ENCODE measurements around the gene MYOZ3. TPM values are rescaled to one million over a fixed set of nuclear protein-coding genes. Genes with fewer than 3 reads are reported as not detected.

The MYOZ3 gene
- total and polyA plus RNA-seq, 2 donors, result 0.25 to 0.47 TPM

GRCh38 chr5:150640311-150641005 is 20.6 kb upstream of the MYOZ3 start, which contains the start of gene SYNPO:
Gene SYNPO (plus strand): TSS chr5:150640660. CDS start chr5:150648276, 7,616 bp downstream.
- Histone ChIP-seq H3K4me3 (ENCODE audit: low read length in 2 of 2) (no peak within 1 kb of the TSS), H3K27ac (ENCODE audit: low read depth in 1 of 2, low read length in 1 of 2) (peak within 1 kb of the TSS; percentile 45 to 48), H3K27me3 (ENCODE audit: control insufficient read depth in 2 of 2, insufficient read depth in 1 of 2, low read length in 1 of 2) (peaks cover 0 to 22% of the 10 kb centered on the region in 2 donors), H3K4me1 (ENCODE audit: control insufficient read depth in 2 of 2, insufficient read depth in 2 of 2, low read length in 2 of 2) (peaks cover 0 to 13% of the 10 kb centered on the region in 2 donors), H3K9me3 (ENCODE audit: control insufficient read depth in 2 of 2, insufficient read depth in 1 of 2, low read length in 1 of 2) (no peaks in the 10 kb centered on the region), H3K36me3 (ENCODE audit: control insufficient read depth in 2 of 2, insufficient read depth in 2 of 2, low read length in 1 of 2) (no peaks in the 10 kb centered on the region)
- WGBS, result 87% methylated on average over 14 of the region's 14 CpGs
- DNase-seq (ENCODE audit: low read depth in 6 of 9, low spot score in 9 of 9), result no peak

GRCh38 chr5:150641006-150641570 is 20.0 kb upstream of the MYOZ3 start:
- DNase-seq (ENCODE audit: low read depth in 6 of 9, low spot score in 9 of 9), result no peak
- Histone ChIP-seq H3K36me3 (ENCODE audit: control insufficient read depth in 2 of 2, insufficient read depth in 2 of 2, low read length in 1 of 2) (no peaks in the 10 kb centered on the region), H3K4me3 (ENCODE audit: low read length in 2 of 2) (no peak overlapping the region), H3K9me3 (ENCODE audit: control insufficient read depth in 2 of 2, insufficient read depth in 1 of 2, low read length in 1 of 2) (no peaks in the 10 kb centered on the region), H3K27me3 (ENCODE audit: control insufficient read depth in 2 of 2, insufficient read depth in 1 of 2, low read length in 1 of 2) (peaks cover 0 to 22% of the 10 kb centered on the region in 2 donors), H3K27ac (ENCODE audit: low read depth in 1 of 2, low read length in 1 of 2) (peak overlapping the region; percentile 12 to 45), H3K4me1 (ENCODE audit: control insufficient read depth in 2 of 2, insufficient read depth in 2 of 2, low read length in 2 of 2) (peaks cover 0 to 13% of the 10 kb centered on the region in 2 donors)
- 93% methylated on average over 9 of the region's 9 CpGs for WGBS

- peaks cover 0 to 13% of the 10 kb centered on the region in 2 donors for H3K4me1 ChIP-seq (ENCODE audit: control insufficient read depth in 2 of 2, insufficient read depth in 2 of 2, low read length in 2 of 2)
- DNase-seq (ENCODE audit: low read depth in 6 of 9, low spot score in 9 of 9), result no peak
- no peaks in the 10 kb centered on the region for H3K9me3 ChIP-seq (ENCODE audit: control insufficient read depth in 2 of 2, insufficient read depth in 1 of 2, low read length in 1 of 2)
- WGBS, result 96% methylated on average over 5 of the region's 5 CpGs
- H3K27me3 ChIP-seq (ENCODE audit: control insufficient read depth in 2 of 2, insufficient read depth in 1 of 2, low read length in 1 of 2), result peaks cover 0 to 15% of the 10 kb centered on the region in 2 donors
- no peaks in the 10 kb centered on the region for H3K36me3 ChIP-seq (ENCODE audit: control insufficient read depth in 2 of 2, insufficient read depth in 2 of 2, low read length in 1 of 2)
- no peak overlapping the region for H3K4me3 ChIP-seq (ENCODE audit: low read length in 2 of 2)
- H3K27ac ChIP-seq (ENCODE audit: low read depth in 1 of 2, low read length in 1 of 2), result no peak overlapping the region
Measured at GRCh38 chr5:150641824-150642566, 19.1 kb upstream of the MYOZ3 start.

GRCh38 chr5:150642567-150642927 is 18.5 kb upstream of the MYOZ3 start:
- Histone ChIP-seq H3K4me1 (ENCODE audit: control insufficient read depth in 2 of 2, insufficient read depth in 2 of 2, low read length in 2 of 2) (peaks cover 0 to 13% of the 10 kb centered on the region in 2 donors), H3K4me3 (ENCODE audit: low read length in 2 of 2) (no peak overlapping the region), H3K9me3 (ENCODE audit: control insufficient read depth in 2 of 2, insufficient read depth in 1 of 2, low read length in 1 of 2) (no peaks in the 10 kb centered on the region), H3K36me3 (ENCODE audit: control insufficient read depth in 2 of 2, insufficient read depth in 2 of 2, low read length in 1 of 2) (no peaks in the 10 kb centered on the region), H3K27ac (ENCODE audit: low read depth in 1 of 2, low read length in 1 of 2) (no peak overlapping the region), H3K27me3 (ENCODE audit: control insufficient read depth in 2 of 2, insufficient read depth in 1 of 2, low read length in 1 of 2) (peaks cover 0 to 10% of the 10 kb centered on the region in 2 donors)
- no peak for DNase-seq (ENCODE audit: low read depth in 6 of 9, low spot score in 9 of 9)
- WGBS, result 97% methylated on average over 5 of the region's 5 CpGs

- no peak for DNase-seq (ENCODE audit: low read depth in 6 of 9, low spot score in 9 of 9)
- Histone ChIP-seq H3K27ac (ENCODE audit: low read depth in 1 of 2, low read length in 1 of 2) (no peak overlapping the region), H3K27me3 (ENCODE audit: control insufficient read depth in 2 of 2, insufficient read depth in 1 of 2, low read length in 1 of 2) (peaks cover 0 to 7% of the 10 kb centered on the region in 2 donors), H3K36me3 (ENCODE audit: control insufficient read depth in 2 of 2, insufficient read depth in 2 of 2, low read length in 1 of 2) (no peaks in the 10 kb centered on the region), H3K4me3 (ENCODE audit: low read length in 2 of 2) (no peak overlapping the region), H3K9me3 (ENCODE audit: control insufficient read depth in 2 of 2, insufficient read depth in 1 of 2, low read length in 1 of 2) (no peaks in the 10 kb centered on the region), H3K4me1 (ENCODE audit: control insufficient read depth in 2 of 2, insufficient read depth in 2 of 2, low read length in 2 of 2) (peaks cover 0 to 13% of the 10 kb centered on the region in 2 donors)
- WGBS, result 95% methylated on average over 12 of the region's 12 CpGs
Measured at GRCh38 chr5:150642991-150643710, 17.9 kb upstream of the MYOZ3 start.

- peaks cover 0 to 3% of the 10 kb centered on the region in 2 donors for H3K27me3 ChIP-seq (ENCODE audit: control insufficient read depth in 2 of 2, insufficient read depth in 1 of 2, low read length in 1 of 2)
- no peak overlapping the region for H3K27ac ChIP-seq (ENCODE audit: low read depth in 1 of 2, low read length in 1 of 2)
- H3K4me3 ChIP-seq (ENCODE audit: low read length in 2 of 2), result no peak overlapping the region
- H3K36me3 ChIP-seq (ENCODE audit: control insufficient read depth in 2 of 2, insufficient read depth in 2 of 2, low read length in 1 of 2), result no peaks in the 10 kb centered on the region
- peaks cover 0 to 13% of the 10 kb centered on the region in 2 donors for H3K4me1 ChIP-seq (ENCODE audit: control insufficient read depth in 2 of 2, insufficient read depth in 2 of 2, low read length in 2 of 2)
- WGBS, result 89% methylated on average over 5 of the region's 5 CpGs
- DNase-seq (ENCODE audit: low read depth in 6 of 9, low spot score in 9 of 9), result no peak
- H3K9me3 ChIP-seq (ENCODE audit: control insufficient read depth in 2 of 2, insufficient read depth in 1 of 2, low read length in 1 of 2), result no peaks in the 10 kb centered on the region
Measured at GRCh38 chr5:150644058-150644457, 17.0 kb upstream of the MYOZ3 start.

- Histone ChIP-seq H3K27ac (ENCODE audit: low read depth in 1 of 2, low read length in 1 of 2) (no peak overlapping the region), H3K4me3 (ENCODE audit: low read length in 2 of 2) (no peak overlapping the region), H3K36me3 (ENCODE audit: control insufficient read depth in 2 of 2, insufficient read depth in 2 of 2, low read length in 1 of 2) (no peaks in the 10 kb centered on the region), H3K9me3 (ENCODE audit: control insufficient read depth in 2 of 2, insufficient read depth in 1 of 2, low read length in 1 of 2) (no peaks in the 10 kb centered on the region), H3K27me3 (ENCODE audit: control insufficient read depth in 2 of 2, insufficient read depth in 1 of 2, low read length in 1 of 2) (peaks cover 0 to 3% of the 10 kb centered on the region in 2 donors), H3K4me1 (ENCODE audit: control insufficient read depth in 2 of 2, insufficient read depth in 2 of 2, low read length in 2 of 2) (peaks cover 0 to 13% of the 10 kb centered on the region in 2 donors)
- 92% methylated on average over 2 of the region's 2 CpGs for WGBS
- DNase-seq (ENCODE audit: low read depth in 6 of 9, low spot score in 9 of 9), result no peak
Measured at GRCh38 chr5:150644514-150644913, 16.5 kb upstream of the MYOZ3 start.

- no peak overlapping the region for H3K4me3 ChIP-seq (ENCODE audit: low read length in 2 of 2)
- no peaks in the 10 kb centered on the region for H3K36me3 ChIP-seq (ENCODE audit: control insufficient read depth in 2 of 2, insufficient read depth in 2 of 2, low read length in 1 of 2)
- peaks cover 0 to 11% of the 10 kb centered on the region in 2 donors for H3K4me1 ChIP-seq (ENCODE audit: control insufficient read depth in 2 of 2, insufficient read depth in 2 of 2, low read length in 2 of 2)
- no peaks in the 10 kb centered on the region for H3K9me3 ChIP-seq (ENCODE audit: control insufficient read depth in 2 of 2, insufficient read depth in 1 of 2, low read length in 1 of 2)
- H3K27ac ChIP-seq (ENCODE audit: low read depth in 1 of 2, low read length in 1 of 2), result no peak overlapping the region
- peaks cover 0 to 3% of the 10 kb centered on the region in 2 donors for H3K27me3 ChIP-seq (ENCODE audit: control insufficient read depth in 2 of 2, insufficient read depth in 1 of 2, low read length in 1 of 2)
- WGBS, result 91% methylated on average over 4 of the region's 4 CpGs
- no peak for DNase-seq (ENCODE audit: low read depth in 6 of 9, low spot score in 9 of 9)
Measured at GRCh38 chr5:150645070-150645700, 15.9 kb upstream of the MYOZ3 start.

Measured in thymus (tissue), 11 donors.